Memory B cell (primary cell): ENCODE measurements around the gene ISX.

Source experiments
- ATAC-seq: fragments of 150-1000 bp; cut with Tn5 transposase; 2 replicates; pipeline ENCODE4 v1.10.0; 2021; ENCODE audit warnings: low read depth, mild to moderate bottlenecking, moderate library complexity
- DNase-seq, 2 donors: peaks; one replicate each; pipeline ENCODE4 v3.0.0; 2022; ENCODE audit warnings: low spot score in 2 of 2
- H3K27ac Mint-ChIP-seq: one replicate; pipeline ENCODE4 v1.8.0; 2022; ENCODE audit warnings: mild to moderate bottlenecking, moderate library complexity, mixed read lengths
- H3K27me3 Mint-ChIP-seq: one replicate; pipeline ENCODE4 v1.8.0; 2022; ENCODE audit warnings: mixed read lengths
- H3K36me3 Mint-ChIP-seq: one replicate; pipeline ENCODE4 v1.8.0; 2022; ENCODE audit warnings: mild to moderate bottlenecking, mixed read lengths
- H3K4me1 Mint-ChIP-seq: one replicate; pipeline ENCODE4 v1.8.0; 2022; ENCODE audit warnings: mixed read lengths
- H3K4me3 Mint-ChIP-seq: one replicate; pipeline ENCODE4 v1.8.0; 2022; ENCODE audit warnings: mild to moderate bottlenecking, moderate library complexity, mixed read lengths
- H3K9me3 Mint-ChIP-seq: one replicate; pipeline ENCODE4 v1.8.0; 2022; ENCODE audit warnings: mixed read lengths

ISX gene

GRCh38 chr22:35065183-35065582 lies 775 bp upstream of the ISX start:
- ATAC-seq (no peak), DNase-seq (no peak)
- H3K36me3 Mint-ChIP-seq: no peaks in the 10 kb centered on the region
- no peak overlapping the region for H3K4me3 Mint-ChIP-seq
- peaks cover 5% of the 10 kb centered on the region for H3K27me3 Mint-ChIP-seq
- no peak overlapping the region for H3K27ac Mint-ChIP-seq
- no peaks in the 10 kb centered on the region for H3K9me3 Mint-ChIP-seq
- H3K4me1 Mint-ChIP-seq: no peaks in the 10 kb centered on the region

DNA sequence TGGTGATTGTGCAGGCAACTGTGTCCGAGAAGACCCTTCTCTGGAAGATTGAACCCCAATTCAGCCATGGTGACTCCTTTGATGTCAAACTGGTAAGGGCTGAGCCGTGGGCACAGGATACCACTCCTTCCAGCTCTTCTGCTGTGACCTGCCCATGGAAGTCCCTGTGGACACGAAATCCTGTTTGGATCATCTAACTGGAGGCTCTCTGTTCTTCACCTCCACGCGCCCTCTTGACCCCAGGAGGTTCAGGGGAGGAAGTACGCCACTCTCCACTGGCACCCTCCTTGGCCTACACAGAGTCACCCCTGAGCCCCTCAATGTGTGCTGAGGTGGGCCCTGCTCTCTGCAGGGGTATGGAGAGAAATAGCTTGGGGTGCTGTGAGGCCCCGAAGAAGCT lies 810 bp downstream of the ISX start:
- Mint-ChIP-seq H3K36me3 (no peaks in the 10 kb centered on the region), H3K27ac (no peak overlapping the region), H3K4me1 (no peaks in the 10 kb centered on the region), H3K9me3 (no peaks in the 10 kb centered on the region), H3K4me3 (no peak overlapping the region), H3K27me3 (peaks cover 7% of the 10 kb centered on the region)
- no peak for DNase-seq
- ATAC-seq: no peak

DNA sequence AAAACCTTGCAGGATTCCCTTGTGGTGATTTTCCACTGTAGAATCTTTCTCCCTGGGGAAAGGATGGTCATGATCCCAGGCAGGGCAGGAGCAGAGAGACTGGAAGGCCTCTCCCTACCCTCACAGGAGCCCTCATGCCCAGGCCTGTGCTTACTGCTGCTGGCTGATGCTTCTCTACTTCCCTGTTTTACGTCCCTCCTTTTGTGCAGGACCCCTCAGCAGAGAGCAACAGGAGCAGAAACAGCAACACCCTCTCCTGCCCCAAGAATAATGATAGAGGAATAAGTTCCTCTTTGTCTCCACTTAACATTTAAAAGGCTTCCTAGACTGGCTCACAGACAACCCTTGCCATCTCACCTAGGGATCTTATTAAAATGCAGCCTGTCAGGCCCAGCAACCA lies 3.6 kb downstream of the ISX start:
- no peaks in the 10 kb centered on the region for H3K36me3 Mint-ChIP-seq
- no peaks in the 10 kb centered on the region for H3K4me1 Mint-ChIP-seq
- DNase-seq (no peak), ATAC-seq (no peak)
- peaks cover 5% of the 10 kb centered on the region for H3K27me3 Mint-ChIP-seq
- H3K9me3 Mint-ChIP-seq: no peaks in the 10 kb centered on the region
- H3K27ac Mint-ChIP-seq: no peak overlapping the region
- no peak overlapping the region for H3K4me3 Mint-ChIP-seq

DNA sequence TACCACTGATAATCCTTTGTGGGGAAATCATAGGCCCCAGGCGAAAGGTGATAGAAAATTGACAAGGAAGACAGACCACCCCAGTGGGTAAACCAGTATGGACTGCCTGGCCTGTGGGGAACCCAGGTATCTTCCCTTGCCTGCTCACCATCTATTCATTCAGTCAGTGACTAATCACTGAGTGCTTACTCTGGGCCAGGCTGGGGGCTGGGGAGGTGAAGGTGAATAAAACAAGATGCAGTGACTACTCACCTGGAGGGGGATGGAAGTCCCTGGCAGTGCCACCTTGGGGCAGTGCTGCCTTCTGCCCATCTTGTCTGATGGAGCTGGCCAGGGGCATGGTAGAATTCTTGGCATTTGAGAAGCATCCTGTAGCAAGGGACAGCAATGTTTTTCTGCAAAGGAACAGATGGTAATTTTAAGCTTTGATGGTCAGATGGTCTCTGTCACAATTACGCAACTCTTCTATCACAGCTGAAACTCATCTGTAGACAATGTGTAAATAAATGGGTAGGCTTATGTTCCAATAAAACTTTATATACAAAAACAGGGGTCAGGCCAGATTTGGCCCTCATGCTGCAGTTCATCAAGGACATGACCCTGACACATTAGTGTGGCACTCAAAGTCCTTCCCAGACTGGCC lies 4.6 kb downstream of the ISX start:
- Mint-ChIP-seq H3K27ac (no peak overlapping the region), H3K4me3 (no peak overlapping the region), H3K4me1 (no peaks in the 10 kb centered on the region), H3K36me3 (no peaks in the 10 kb centered on the region), H3K27me3 (peaks cover 5% of the 10 kb centered on the region), H3K9me3 (no peaks in the 10 kb centered on the region)
- ATAC-seq: no peak
- DNase-seq: no peak

DNA sequence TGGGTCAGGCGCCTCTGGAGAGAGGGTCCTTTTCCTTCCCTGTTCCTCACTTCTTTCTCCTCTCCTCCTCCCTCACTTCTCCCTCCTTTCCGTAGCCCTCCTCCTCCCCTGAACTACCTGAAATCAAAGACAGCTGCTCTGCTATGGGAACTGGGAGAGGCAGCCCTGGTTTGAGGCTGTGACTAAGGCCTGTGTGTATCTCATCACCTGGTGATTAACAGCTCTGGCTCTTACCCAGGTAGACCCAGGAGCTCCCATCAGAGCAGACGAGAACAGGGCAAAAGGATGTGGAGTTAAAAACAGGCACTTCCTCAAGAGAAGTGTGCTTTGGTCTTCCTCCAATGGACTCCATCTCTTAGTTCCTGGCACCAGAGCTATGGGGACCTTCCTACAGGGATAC lies 5.8 kb downstream of the ISX start:
- peaks cover 6% of the 10 kb centered on the region for H3K27me3 Mint-ChIP-seq
- H3K4me1 Mint-ChIP-seq: no peaks in the 10 kb centered on the region
- ATAC-seq: no peak
- no peak overlapping the region for H3K4me3 Mint-ChIP-seq
- no peaks in the 10 kb centered on the region for H3K9me3 Mint-ChIP-seq
- H3K36me3 Mint-ChIP-seq: no peaks in the 10 kb centered on the region
- no peak for DNase-seq
- H3K27ac Mint-ChIP-seq: no peak overlapping the region

DNA sequence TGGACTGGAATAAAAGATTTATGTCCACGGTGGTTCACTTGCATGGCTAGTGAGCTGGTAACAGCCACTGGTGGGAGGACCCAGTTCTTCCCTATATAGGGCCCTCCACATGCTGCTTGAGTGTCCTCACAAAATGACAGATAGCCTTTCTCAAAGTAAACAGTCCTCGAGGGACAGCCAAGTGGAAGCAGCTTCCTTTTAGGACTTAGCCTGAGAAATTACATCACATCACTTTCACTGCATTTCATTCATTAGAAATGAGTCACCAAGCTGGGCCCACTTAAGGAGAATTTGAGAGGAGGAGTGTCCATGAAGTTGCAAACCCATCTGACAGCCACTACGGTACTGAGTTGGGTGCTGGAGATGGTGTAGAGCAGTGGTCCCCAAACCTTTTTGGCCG lies 7.0 kb downstream of the ISX start:
- ATAC-seq: no peak
- Mint-ChIP-seq H3K36me3 (no peaks in the 10 kb centered on the region), H3K4me1 (no peaks in the 10 kb centered on the region), H3K27ac (no peak overlapping the region), H3K9me3 (no peaks in the 10 kb centered on the region), H3K27me3 (peaks cover 10% of the 10 kb centered on the region), H3K4me3 (no peak overlapping the region)
- DNase-seq: no peak

GRCh38 chr22:35074583-35074982 lies 8.6 kb downstream of the ISX start:
- no peak for ATAC-seq
- no peaks in the 10 kb centered on the region for H3K4me1 Mint-ChIP-seq
- no peaks in the 10 kb centered on the region for H3K36me3 Mint-ChIP-seq
- H3K4me3 Mint-ChIP-seq: no peak overlapping the region
- peaks cover 11% of the 10 kb centered on the region for H3K27me3 Mint-ChIP-seq
- no peak overlapping the region for H3K27ac Mint-ChIP-seq
- DNase-seq: no peak
- no peaks in the 10 kb centered on the region for H3K9me3 Mint-ChIP-seq

DNA sequence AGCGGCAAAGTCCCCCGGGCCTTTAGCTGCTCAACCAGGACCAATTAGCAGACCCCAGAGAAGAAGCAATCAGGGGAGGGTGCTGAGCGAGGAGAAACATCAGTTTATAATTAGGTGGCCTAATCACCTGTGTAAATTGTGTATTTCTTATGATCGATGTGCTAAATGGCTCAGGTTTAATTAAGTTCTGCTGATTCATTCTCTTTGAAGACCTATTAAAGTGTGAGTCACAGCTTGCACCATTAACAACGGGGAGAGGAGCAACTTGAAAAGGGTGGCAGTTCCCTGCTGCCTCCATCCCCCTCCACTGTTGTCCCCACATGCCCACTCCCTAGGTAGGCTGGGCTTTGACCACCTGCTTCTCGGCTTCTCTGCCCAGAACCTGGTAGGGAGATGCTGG lies 10.7 kb downstream of the ISX start:
- no peak overlapping the region for H3K27ac Mint-ChIP-seq
- no peak overlapping the region for H3K4me3 Mint-ChIP-seq
- ATAC-seq (no peak), DNase-seq (no peak)
- peaks cover 9% of the 10 kb centered on the region for H3K27me3 Mint-ChIP-seq
- H3K36me3 Mint-ChIP-seq: no peaks in the 10 kb centered on the region
- no peaks in the 10 kb centered on the region for H3K9me3 Mint-ChIP-seq
- no peaks in the 10 kb centered on the region for H3K4me1 Mint-ChIP-seq

DNA sequence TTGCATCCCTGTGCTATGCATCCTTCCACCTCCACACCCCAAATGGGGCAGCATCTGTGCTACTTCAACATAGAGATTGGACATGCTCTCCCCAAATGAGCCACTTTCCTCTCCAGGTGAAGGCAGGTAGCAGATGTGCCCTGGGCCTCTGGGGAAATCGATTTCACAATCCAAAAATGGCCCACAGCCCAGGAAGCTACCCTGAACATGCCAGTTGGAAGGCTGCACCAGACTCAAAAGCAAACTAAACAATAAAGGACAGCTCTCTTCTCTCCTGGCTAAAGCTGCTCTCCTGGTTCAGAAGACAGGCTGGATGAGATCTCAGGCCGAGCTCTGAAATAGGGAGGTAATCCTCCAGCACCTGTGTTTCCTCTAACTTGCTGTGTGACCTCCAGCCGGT lies 19.7 kb downstream of the ISX start:
- Mint-ChIP-seq H3K4me3 (no peak overlapping the region), H3K4me1 (no peaks in the 10 kb centered on the region), H3K9me3 (peaks cover 6% of the 10 kb centered on the region), H3K27ac (no peak overlapping the region), H3K27me3 (peaks cover 8% of the 10 kb centered on the region), H3K36me3 (peaks cover 2% of the 10 kb centered on the region)
- ATAC-seq (no peak), DNase-seq (no peak)

GRCh38 chr22:35089139-35089538 lies 23.2 kb downstream of the ISX start:
- DNase-seq (no peak), ATAC-seq (no peak)
- H3K9me3 Mint-ChIP-seq: peaks cover 3% of the 10 kb centered on the region
- no peak overlapping the region for H3K4me3 Mint-ChIP-seq
- no peaks in the 10 kb centered on the region for H3K4me1 Mint-ChIP-seq
- no peak overlapping the region for H3K27ac Mint-ChIP-seq
- H3K27me3 Mint-ChIP-seq: peaks cover 12% of the 10 kb centered on the region
- no peaks in the 10 kb centered on the region for H3K36me3 Mint-ChIP-seq

- H3K27me3 Mint-ChIP-seq: peaks cover 20% of the 10 kb centered on the region
- no peak overlapping the region for H3K27ac Mint-ChIP-seq
- no peak overlapping the region for H3K4me3 Mint-ChIP-seq
- DNase-seq: no peak
- H3K36me3 Mint-ChIP-seq: no peaks in the 10 kb centered on the region
- H3K4me1 Mint-ChIP-seq: no peaks in the 10 kb centered on the region
- ATAC-seq: no peak
- peaks cover 8% of the 10 kb centered on the region for H3K9me3 Mint-ChIP-seq
Measured at GRCh38 chr22:35092406-35092805, 26.4 kb downstream of the ISX start.

DNA sequence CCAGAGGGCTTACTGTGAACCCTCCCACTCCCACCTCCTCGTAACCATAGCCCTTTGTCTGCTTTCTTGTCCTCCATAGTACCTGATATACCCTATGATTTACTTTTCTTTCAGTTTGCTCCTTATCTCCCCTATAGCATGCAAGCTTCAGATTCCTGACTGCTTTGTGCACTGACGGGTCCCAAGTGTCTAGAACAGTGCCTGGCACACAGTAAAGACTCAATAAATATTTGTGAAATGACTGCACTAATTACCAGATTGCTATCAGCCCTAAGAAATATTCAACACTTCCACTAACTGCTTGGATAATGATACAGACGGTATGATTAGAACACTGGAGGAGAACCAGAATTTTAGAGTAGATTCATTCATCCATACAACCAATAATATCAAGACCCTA lies 33.0 kb downstream of the ISX start:
- Mint-ChIP-seq H3K27ac (no peak overlapping the region), H3K4me3 (no peak overlapping the region), H3K27me3 (peaks cover 20% of the 10 kb centered on the region), H3K36me3 (no peaks in the 10 kb centered on the region), H3K4me1 (no peaks in the 10 kb centered on the region), H3K9me3 (peaks cover 4% of the 10 kb centered on the region)
- DNase-seq (no peak), ATAC-seq (no peak)

GRCh38 chr22:35099883-35100282 lies 33.9 kb downstream of the ISX start:
- Mint-ChIP-seq H3K4me3 (no peak overlapping the region), H3K27me3 (peaks cover 17% of the 10 kb centered on the region), H3K9me3 (peaks cover 2% of the 10 kb centered on the region), H3K4me1 (no peaks in the 10 kb centered on the region), H3K27ac (no peak overlapping the region), H3K36me3 (no peaks in the 10 kb centered on the region)
- ATAC-seq (no peak), DNase-seq (no peak)

DNA sequence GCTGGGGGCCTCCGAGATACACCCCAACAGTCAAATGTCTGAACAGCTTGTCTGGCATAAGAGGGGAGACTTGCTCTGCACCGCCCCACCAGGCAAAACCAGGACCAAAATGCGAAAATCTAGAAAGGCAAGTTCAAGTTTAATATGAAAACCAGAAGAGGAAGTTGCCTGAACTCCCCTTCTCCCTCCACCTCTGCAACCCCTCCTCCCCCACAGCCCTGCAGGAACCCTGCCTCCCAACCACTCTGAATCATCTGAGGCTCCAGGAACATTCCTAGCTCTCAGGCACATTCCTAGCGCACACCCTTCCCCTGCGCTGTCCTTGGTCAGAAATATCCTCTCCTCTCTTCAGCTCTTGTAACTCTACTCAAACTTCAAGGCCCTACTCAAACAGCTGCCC lies 36.7 kb downstream of the ISX start:
- Mint-ChIP-seq H3K27ac (no peak overlapping the region), H3K4me3 (no peak overlapping the region), H3K36me3 (no peaks in the 10 kb centered on the region), H3K9me3 (peaks cover under 1% of the 10 kb centered on the region), H3K4me1 (no peaks in the 10 kb centered on the region), H3K27me3 (peaks cover 6% of the 10 kb centered on the region)
- DNase-seq (no peak), ATAC-seq (no peak)

GRCh38 chr22:35103761-35104160 lies 37.8 kb downstream of the ISX start:
- DNase-seq (no peak), ATAC-seq (no peak)
- Mint-ChIP-seq H3K36me3 (no peaks in the 10 kb centered on the region), H3K27ac (no peak overlapping the region), H3K4me3 (no peak overlapping the region), H3K9me3 (peaks cover 6% of the 10 kb centered on the region), H3K4me1 (no peaks in the 10 kb centered on the region), H3K27me3 (peaks cover 9% of the 10 kb centered on the region)
